Measurements from ENCODE around the gene CRYBG1. TPM values are rescaled to one million over a fixed set of nuclear protein-coding genes. Genes with fewer than 3 reads are reported as not detected.
"Not testable (repeated sequence)": the region's sequence is repeated elsewhere in the genome, so short reads cannot be mapped to it uniquely, and the experiment has no call there.

The CRYBG1 gene
- total RNA-seq, 2 donors from 2014 or later = 10.1 to 11.5 TPM

DNA sequence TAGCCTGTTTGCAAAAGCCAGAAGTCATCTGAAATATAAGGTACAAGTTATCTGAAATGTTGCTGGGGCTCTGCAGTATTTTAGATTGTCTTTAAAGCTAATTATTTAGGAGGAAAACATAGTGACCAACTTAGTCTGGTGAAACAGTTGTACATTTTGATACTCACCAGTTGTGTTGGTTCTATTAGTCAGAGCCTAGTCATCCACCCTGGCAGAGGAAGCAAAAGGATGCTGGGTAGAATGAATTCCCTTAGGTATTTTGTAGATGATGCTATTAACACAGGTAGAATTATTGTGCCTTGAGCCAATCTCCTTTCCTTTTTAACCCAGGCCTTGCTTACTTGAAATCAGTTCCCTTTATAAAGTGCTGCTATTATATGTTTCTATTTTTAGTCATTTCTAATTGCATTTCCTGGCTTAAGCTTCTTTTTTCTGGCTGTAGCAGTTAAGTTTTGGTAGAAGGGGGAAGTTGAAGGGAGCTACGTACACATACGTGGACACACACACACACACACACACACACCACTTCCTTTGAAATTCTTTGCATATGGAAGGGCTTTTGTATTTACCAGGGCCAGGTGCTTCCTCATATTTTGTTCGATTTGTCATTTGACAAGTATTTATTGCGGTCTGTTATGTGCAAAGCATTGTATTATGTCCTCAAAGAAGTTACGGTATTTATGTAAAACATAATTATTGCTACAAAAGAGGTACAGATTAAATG is 186.3 kb downstream of the CRYBG1 start:
- no peaks in the 10 kb centered on the region for H3K27me3 ChIP-seq
- no peak for DNase-seq
- H3K4me1 ChIP-seq = no peaks in the 10 kb centered on the region
- 30 to 33% methylated on average over 5 of the region's 5 CpGs for WGBS, 2 donors
- peak; percentile 40 for ATAC-seq
- intact Hi-C loops (cut with DNase I) = no loop called here
- TF ChIP-seq POLR2A (IDR thresholded peaks at IDR 0.05) = no peak
- TF ChIP-seq, protein P1, sequence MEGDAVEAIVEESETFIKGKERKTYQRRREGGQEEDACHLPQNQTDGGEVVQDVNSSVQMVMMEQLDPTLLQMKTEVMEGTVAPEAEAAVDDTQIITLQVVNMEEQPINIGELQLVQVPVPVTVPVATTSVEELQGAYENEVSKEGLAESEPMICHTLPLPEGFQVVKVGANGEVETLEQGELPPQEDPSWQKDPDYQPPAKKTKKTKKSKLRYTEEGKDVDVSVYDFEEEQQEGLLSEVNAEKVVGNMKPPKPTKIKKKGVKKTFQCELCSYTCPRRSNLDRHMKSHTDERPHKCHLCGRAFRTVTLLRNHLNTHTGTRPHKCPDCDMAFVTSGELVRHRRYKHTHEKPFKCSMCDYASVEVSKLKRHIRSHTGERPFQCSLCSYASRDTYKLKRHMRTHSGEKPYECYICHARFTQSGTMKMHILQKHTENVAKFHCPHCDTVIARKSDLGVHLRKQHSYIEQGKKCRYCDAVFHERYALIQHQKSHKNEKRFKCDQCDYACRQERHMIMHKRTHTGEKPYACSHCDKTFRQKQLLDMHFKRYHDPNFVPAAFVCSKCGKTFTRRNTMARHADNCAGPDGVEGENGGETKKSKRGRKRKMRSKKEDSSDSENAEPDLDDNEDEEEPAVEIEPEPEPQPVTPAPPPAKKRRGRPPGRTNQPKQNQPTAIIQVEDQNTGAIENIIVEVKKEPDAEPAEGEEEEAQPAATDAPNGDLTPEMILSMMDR (IDR thresholded peaks at IDR 0.05) = no peak
- H3K36me3 ChIP-seq (replicated peaks in 1 of 2; ENCODE audit: insufficient read depth in 1 of 2, low read depth in 2 of 2) = no peaks in the 10 kb centered on the region
- peak overlapping the region in 3 of 4 donors; percentile 24 to 71 (median 38) for H3K27ac ChIP-seq
- no peak overlapping the region for H3K4me3 ChIP-seq
- H3K9me3 ChIP-seq = no peaks in the 10 kb centered on the region

DNA sequence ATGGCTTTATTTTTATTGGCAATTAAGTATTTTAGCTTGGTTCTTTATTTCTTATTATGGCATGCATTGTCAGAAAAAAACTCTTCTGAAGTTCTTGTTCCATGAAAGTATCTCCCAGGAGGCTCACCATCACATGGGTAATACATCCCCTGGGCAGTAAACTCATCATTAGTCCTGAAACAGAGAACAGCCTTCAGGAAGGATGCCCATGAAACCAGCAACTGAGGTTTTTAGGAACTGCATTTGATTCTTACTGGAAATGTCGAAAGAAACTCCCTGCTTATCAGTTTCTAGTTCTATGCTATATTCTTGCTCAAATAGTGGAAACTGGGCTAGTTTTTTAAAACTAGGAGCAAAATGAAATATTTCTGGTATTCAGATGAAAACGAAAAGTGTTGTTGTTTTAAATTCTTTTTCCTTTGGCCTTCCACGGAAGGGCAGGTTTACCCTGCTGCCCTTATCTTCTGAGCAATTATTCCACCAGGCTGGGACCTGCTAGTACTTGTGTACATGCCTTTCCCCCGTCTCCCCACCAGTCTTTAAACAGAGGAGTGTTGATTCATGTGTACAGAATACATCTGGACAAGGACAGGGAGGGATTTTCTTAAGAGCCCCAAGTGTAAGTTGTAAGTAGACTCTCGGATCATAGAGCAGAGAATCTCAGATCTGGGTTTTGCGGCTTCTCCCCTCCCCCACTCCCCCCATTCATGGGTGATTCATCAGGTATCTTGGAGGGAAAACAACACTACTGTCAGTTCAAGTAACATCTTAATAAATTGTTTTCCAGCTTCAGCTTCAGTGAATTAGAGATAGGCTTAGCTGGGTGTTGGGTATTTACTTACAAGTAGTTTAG is 187.3 kb downstream of the CRYBG1 start:
- DNase-seq (peak in 1 of 4 donors; percentile 15), ATAC-seq (no peak)
- intact Hi-C loops (cut with DNase I) = no loop called here
- peak overlapping the region in 2 of 4 donors; percentile 5 to 71 for H3K27ac ChIP-seq
- no peak for TF ChIP-seq POLR2A (IDR thresholded peaks at IDR 0.05)
- TF ChIP-seq, protein P1 (IDR thresholded peaks at IDR 0.05) = peak in 1 of 7 experiments; percentile 5
- H3K4me1 ChIP-seq = no peaks in the 10 kb centered on the region
- 33 to 36% methylated on average over 6 of the region's 6 CpGs for WGBS, 2 donors
- no peaks in the 10 kb centered on the region for H3K36me3 ChIP-seq (replicated peaks in 1 of 2; ENCODE audit: insufficient read depth in 1 of 2, low read depth in 2 of 2)
- no peak overlapping the region for H3K4me3 ChIP-seq
- no peaks in the 10 kb centered on the region for H3K27me3 ChIP-seq
- no peaks in the 10 kb centered on the region for H3K9me3 ChIP-seq

DNA sequence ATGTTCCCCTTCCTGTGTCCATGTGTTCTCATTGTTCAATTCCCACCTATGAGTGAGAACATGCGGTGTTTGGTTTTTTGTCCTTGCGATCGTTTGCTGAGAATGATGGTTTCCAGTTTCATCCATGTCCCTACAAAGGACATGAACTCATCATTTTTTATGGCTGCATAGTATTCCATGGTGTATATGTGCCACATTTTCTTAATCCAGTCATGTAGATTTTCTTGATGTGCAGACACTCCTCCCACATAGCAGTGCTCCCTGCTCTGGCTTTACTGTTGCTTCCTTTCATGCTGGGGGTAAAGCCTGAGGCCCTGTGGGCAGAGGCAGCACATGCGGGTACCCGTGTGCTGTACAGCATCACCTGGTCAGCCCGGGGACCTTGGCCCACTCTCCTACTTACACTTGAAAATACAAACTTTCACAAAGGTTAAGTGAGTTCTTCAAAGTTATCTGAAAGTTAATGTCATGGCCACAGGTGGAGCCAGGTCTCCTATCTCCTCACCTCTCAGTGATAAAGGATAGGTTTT is 188.5 kb downstream of the CRYBG1 start:
- H3K9me3 ChIP-seq; H3K36me3 ChIP-seq (replicated peaks in 1 of 2; ENCODE audit: insufficient read depth in 1 of 2, low read depth in 2 of 2); H3K4me1 ChIP-seq; ATAC-seq; H3K27ac ChIP-seq; H3K4me3 ChIP-seq; DNase-seq; intact Hi-C loops (cut with DNase I); H3K27me3 ChIP-seq: not testable (repeated sequence)
- 81 to 91% methylated on average over 3 to 5 of the region's 6 CpGs for WGBS, 2 donors

DNA sequence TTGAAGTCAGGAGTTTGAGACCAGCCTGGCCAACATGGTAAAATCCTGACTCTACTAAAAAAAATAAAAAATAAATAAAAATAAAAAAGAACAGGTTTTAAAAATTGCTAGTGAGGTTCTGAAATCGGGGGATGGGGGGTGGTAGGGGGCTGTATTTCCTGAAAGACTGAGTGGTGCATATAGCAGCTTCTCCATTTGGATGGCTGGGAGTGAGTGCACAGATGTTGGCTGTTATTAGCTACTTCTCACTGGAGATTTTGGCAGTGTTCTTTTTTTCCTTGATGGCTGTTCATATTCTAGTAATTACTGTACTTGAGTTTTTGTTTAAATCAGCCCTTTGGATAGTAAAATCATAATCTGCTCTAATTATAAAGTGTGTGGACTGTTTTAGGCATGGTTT is 189.0 kb downstream of the CRYBG1 start:
- Histone ChIP-seq H3K27ac (no peak overlapping the region), H3K4me1 (no peaks in the 10 kb centered on the region), H3K36me3 (replicated peaks in 1 of 2; ENCODE audit: insufficient read depth in 1 of 2, low read depth in 2 of 2) (no peaks in the 10 kb centered on the region), H3K27me3 (no peaks in the 10 kb centered on the region), H3K4me3 (no peak overlapping the region), H3K9me3 (no peaks in the 10 kb centered on the region)
- TF ChIP-seq POLR2A (IDR thresholded peaks at IDR 0.05) = no peak
- TF ChIP-seq, protein P1 (IDR thresholded peaks at IDR 0.05) = no peak
- DNase-seq (no peak), ATAC-seq (no peak)
- 73 to 95% methylated on average over 1 of the region's 1 CpG for WGBS, 2 donors
- intact Hi-C loops (cut with DNase I) = no loop called here

DNA sequence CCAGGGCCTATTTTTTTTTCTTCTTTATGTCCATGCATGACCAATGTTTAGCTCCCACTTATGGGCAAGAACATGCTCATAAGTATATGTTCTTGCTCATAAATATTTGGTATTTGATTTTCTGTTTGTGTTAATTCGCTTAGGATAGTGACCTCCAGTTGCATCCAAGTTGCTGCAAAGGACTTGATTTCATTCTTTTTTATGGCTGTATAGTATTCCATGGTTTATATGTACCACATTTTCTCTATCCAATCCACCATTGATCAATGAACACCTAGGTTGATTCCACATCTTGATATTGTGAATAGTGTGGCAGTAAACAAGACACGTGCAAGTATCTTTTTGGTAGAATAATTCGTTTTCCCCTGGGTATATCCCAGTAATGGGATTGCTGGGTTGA is 190.6 kb downstream of the CRYBG1 start:
- no peaks in the 10 kb centered on the region for H3K4me1 ChIP-seq
- no peak for ATAC-seq
- TF ChIP-seq, protein P1 (IDR thresholded peaks at IDR 0.05) = no peak
- TF ChIP-seq POLR2A (IDR thresholded peaks at IDR 0.05) = no peak
- intact Hi-C loops (cut with DNase I) = no loop called here
- no peak for DNase-seq
- no peaks in the 10 kb centered on the region for H3K36me3 ChIP-seq (replicated peaks in 1 of 2; ENCODE audit: insufficient read depth in 1 of 2, low read depth in 2 of 2)
- no peaks in the 10 kb centered on the region for H3K27me3 ChIP-seq
- H3K4me3 ChIP-seq = no peak overlapping the region
- WGBS, 2 donors = 89 to 91% methylated on average over 3 of the region's 3 CpGs
- H3K27ac ChIP-seq = no peak overlapping the region
- no peaks in the 10 kb centered on the region for H3K9me3 ChIP-seq

Data from body of pancreas (tissue), 4 donors.